Measurements from ENCODE around the gene TMEM178B.
A peak's percentile ranks its signal among the peaks of the same experiment; 100 is the strongest.
"Not testable (repeated sequence)": the region's sequence is repeated elsewhere in the genome, so short reads cannot be mapped to it uniquely, and the experiment has no call there.

TMEM178B gene

DNA sequence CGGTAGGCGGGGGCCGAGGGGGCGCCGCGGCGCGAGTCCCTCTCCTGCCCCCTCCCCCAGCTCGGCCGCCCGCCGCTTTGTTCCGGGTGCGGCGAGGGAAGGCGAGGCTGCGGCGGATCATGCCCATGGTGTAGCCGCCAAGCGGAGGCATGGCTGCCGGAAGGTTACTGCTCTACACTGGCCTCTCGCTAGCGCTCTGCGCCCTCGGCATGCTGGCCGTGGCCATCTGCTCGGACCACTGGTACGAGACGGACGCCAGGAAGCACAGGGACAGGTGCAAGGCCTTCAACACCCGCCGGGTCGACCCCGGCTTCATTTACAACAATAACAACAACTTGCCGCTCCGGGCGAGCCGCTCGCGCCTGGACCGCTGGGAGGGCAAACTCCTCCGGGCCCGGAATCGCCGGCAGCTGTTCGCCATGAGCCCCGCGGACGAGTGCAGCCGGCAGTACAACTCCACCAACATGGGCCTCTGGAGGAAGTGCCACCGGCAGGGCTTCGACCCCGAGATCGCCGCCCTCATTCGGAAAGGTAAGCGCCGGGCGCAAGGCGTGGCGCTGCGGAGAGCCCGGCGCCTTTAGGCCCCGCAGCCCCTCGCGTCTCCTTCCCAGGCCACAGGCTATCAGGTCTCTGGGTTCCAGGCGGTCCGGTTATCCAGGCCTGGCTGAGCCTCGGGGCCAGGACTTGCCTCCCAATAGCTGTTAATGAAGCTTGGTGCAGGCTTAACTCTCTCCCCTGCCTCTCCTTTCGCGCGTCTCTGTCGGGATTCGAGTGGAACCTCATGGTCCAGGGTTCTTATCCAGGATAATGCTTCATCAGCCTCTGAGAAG is 513 bp downstream of the TMEM178B start:
- peak; percentile 57 for DNase-seq (ENCODE audit: low spot score)

GRCh38 chr7:141074997-141075396 is 1.1 kb downstream of the TMEM178B start:
- DNase-seq (ENCODE audit: low spot score), result no peak

DNA sequence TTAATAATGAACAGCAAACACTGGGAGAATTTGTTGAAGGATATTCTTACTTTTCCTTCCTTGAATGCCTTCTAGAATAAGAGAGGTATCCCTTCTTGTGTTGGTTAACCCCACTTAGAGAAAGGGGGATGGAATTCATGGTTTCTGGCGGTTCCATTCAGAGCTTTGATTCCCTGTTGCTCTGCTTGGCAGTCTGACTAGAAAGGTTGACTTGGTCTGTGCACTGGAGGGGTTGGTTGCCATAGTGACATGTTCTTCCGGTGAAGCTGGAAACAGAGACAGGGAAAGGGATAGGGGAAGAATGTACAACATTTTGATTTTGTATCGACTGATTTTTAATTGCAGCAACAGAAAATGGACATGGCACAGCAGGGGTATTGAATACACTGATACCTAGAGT is 2.5 kb downstream of the TMEM178B start:
- no peak for DNase-seq (ENCODE audit: low spot score)

GRCh38 chr7:141079219-141079618 is 5.4 kb downstream of the TMEM178B start:
- DNase-seq (ENCODE audit: low spot score), result no peak

- DNase-seq (ENCODE audit: low spot score), result not testable (repeated sequence)
Observed at GRCh38 chr7:141089490-141089889, 15.6 kb downstream of the TMEM178B start.

- no peak for DNase-seq (ENCODE audit: low spot score)
Observed at GRCh38 chr7:141094336-141095070, 20.6 kb downstream of the TMEM178B start.

DNA sequence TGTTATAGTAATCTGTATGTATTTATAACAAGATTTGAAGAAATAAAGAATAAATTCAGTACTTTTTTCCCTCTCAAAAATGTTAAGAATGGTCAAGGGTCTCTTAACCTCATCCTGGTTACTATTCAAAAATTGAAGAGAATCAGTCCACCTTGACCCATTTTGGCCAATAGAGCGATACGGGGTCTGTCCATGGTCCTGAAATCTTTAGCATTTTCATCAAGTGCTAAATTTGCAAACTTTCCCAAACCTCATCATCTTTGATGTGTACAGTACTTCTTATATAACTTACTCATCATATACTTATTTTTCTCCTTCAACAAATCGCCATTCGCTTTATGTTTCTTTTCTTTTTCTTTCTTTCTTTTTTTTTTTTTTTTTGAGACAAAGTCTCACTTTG is 23.6 kb downstream of the TMEM178B start:
- DNase-seq (ENCODE audit: low spot score), result no peak

- DNase-seq (ENCODE audit: low spot score), result no peak
Observed at GRCh38 chr7:141102436-141102835, 28.6 kb downstream of the TMEM178B start.

- no peak for DNase-seq (ENCODE audit: low spot score)
Observed at GRCh38 chr7:141103847-141104429, 30.1 kb downstream of the TMEM178B start.

DNA sequence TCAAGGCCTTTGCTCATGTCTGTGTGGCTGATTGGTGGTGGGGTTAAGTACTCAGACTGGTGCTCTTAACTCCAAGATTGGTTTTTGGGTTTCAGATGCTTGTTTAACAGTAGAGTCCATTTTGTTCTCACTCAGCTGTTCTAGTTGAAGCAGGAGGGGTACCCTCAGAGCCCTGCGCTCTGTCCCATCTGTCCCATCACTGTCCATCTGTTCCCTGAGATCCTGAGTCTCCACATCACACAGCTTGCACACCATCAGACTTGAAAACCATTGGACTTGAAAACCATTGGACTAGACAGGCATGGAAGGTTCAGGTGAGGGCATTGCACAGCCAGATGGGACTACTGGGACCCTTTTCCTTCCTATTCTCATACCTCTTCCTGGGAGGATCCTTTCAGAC is 39.3 kb downstream of the TMEM178B start:
- no peak for DNase-seq (ENCODE audit: low spot score)

GRCh38 chr7:141114029-141114664 is 40.3 kb downstream of the TMEM178B start:
- no peak for DNase-seq (ENCODE audit: low spot score)

- no peak for DNase-seq (ENCODE audit: low spot score)
Observed at GRCh38 chr7:141115965-141116364, 42.1 kb downstream of the TMEM178B start.

DNA sequence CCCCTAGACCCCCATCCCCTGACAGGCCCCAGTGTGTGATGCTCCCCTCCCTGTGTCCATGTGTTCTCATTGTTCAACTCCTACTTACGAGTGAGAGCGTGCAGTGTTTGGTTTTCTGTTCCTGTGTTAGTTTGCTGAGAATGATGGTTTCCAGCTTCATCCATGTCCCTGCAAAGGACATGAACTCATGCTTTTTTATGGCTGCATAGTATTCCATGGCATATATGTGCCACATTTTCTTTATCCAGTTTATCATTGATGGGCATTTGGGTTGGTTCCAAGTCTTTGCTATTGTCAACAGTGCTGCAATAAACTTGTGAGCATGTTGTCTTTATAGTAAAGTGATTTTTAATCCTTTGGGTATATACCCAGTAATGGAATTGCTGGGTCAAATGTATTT is 42.8 kb downstream of the TMEM178B start:
- not testable (repeated sequence) for DNase-seq (ENCODE audit: low spot score)

DNA sequence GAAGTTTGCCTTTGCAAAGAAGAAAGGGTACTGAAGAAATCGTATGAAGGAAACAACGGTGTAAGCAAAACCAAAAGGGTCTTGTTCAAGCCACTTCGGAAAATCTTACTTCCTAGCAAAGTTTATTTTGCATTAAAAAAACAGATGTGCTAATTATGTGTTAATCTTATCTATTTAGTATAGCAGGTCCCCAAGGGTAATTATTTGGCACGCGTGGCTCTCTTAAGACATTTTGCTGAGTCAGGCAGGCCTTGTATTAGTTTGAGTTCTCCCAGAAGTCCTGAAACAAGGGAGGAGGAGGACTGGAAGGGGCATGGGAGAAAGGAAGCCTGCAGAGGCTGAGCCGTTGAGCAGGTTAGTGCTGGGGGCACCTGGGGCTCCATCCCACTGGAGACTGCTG is 44.9 kb downstream of the TMEM178B start:
- peak; percentile 27 for DNase-seq (ENCODE audit: low spot score)

DNA sequence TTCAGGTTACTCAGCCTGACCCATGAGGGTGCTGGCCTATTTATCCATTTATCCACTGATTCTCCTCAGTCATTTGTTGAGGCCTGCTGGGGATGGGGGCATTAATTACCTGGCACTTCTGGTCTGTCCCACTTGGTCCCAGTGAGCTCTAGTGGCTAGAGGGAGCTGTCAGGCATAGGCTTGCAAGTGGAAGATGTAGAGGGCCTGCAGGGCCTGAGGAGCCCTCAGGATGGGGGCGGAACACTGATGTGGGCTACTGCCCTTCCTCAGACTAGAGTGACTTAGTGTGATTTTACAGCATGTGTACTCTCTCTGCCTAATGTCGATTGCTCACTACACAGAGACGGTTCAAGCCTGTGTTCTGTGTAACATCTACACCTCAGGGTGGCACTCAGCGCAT is 45.3 kb downstream of the TMEM178B start:
- no peak for DNase-seq (ENCODE audit: low spot score)

- DNase-seq (ENCODE audit: low spot score), result no peak
Observed at GRCh38 chr7:141122736-141123135, 48.9 kb downstream of the TMEM178B start.

GRCh38 chr7:141123522-141123921 is 49.7 kb downstream of the TMEM178B start:
- DNase-seq (ENCODE audit: low spot score), result no peak

DNA sequence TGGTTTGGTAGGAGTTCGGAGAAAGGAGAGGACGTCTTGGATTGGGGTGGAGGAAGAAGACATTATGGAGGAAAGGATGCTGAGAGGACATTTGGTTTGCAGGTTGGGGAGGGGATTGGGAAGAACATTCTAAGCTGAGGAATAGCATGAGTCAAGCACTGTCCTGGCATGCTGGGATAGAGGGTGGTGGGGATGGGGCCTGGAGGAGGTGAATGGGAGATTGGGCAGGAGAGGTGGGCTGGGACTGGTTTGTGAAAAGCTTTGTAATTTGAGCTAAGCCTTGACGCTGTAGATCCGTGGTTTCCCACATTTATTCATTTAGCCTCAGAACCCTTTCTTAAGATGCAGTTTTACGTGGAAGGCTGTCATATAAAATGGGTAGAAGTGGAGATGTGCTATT is 52.2 kb downstream of the TMEM178B start:
- DNase-seq (ENCODE audit: low spot score), result no peak

DNA sequence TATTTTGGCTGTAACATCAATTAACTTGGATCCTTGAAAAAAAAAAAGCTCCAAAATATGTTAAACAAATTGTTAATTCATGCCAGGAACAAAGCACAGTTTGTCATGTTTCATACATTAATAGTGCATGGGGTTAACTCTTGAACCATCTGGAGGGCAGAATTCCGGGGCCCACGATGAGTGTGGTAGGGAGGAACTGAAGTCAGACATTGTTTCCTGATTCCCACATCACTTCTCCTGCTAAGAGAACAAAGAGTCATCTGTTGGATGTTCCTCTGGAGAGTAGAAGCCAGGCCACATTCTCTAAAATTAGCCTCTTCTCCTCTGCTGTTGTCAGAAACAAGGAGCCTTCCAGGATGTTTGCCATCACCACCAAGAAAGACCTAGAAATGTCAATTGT is 54.6 kb downstream of the TMEM178B start:
- DNase-seq (ENCODE audit: low spot score), result no peak

DNA sequence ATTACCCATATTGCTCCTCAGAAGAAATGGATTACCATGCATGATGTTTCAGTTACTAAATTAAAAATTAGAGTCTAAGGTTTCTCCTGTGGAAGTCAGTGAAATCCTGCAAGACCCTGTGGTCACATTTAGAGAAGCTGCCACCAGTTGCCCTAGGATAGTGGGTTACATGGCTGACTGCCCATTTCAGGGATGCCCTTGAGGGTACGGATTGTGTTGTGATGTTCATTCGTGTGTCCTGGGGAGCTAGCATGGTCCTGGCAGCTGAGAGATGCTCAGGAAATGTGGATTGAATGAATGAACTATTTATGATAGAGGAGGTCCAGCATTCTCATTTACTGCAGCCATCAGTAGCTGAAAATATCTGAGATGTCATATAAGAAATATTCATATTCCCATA is 55.1 kb downstream of the TMEM178B start:
- no peak for DNase-seq (ENCODE audit: low spot score)

- no peak for DNase-seq (ENCODE audit: low spot score)
Observed at GRCh38 chr7:141132671-141133070, 58.8 kb downstream of the TMEM178B start.

GRCh38 chr7:141133646-141134045 is 59.8 kb downstream of the TMEM178B start:
- DNase-seq (ENCODE audit: low spot score), result no peak

DNA sequence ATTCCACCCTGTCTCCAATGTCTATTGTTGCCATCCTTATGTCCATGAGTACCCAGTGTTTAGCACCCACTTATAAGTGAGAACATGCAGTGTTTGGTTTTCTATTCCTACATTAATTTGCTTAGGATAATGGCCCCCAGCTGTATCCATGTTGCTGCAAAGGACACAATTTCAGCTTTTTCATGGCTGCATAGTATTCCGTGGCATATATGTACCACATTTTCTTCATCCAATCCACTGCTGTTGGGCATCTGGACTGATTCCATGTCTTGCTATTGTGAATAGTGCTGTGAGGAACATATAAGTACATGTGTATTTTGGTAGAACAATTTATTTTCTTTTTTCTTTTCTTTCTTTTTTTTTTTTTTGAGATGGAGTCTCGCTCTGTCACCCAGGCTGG is 68.2 kb downstream of the TMEM178B start:
- DNase-seq (ENCODE audit: low spot score), result no peak

All from D341Med (cell line).